ENCODE data around the gene SOX2. TPM values are rescaled to one million over a fixed set of nuclear protein-coding genes. Genes with fewer than 3 reads are reported as not detected.

The SOX2 gene
- total RNA-seq, 4 donors from 2014 or later: 0.57 to 0.67 TPM; not detected in 2

DNA sequence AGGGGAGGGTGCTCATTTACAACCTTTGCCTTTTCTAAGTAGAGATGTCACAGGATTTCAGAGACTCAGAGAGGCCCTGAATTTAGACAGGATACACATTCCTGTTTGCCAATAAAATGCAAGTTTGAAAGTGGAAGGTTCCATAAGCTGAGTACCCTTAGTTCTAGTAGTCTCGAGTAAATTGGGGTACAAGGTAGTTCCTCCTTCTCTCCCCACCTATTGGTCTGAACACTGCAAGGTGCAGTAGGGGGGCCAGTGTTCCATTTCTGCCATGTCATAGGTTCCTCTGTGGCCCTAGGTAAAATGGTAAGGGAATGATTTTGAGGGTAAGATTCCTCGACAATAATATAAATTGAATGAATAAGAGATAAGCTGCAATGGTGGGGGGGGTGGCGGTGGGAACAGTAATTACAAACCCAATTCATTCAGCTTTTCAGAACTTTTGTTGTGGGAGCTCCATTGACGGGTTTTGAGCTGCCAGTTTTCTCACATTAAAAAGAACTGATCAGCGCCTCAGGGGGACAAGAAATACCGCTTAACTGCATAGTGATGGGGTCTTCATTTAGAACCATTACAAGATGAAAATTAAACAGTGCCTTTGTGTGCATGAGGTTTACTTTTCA is 5.9 kb downstream of the SOX2 start:
- Histone ChIP-seq H3K9me3 (peaks cover 0 to 3% (median 0%) of the 10 kb centered on the region in 4 donors), H3K27me3 (peaks cover 0 to 68% of the 10 kb centered on the region in 2 donors), H3K4me3 (no peak overlapping the region), H3K36me3 (no peaks in the 10 kb centered on the region), H3K4me1 (peaks cover 0 to 5% (median 2%) of the 10 kb centered on the region in 4 donors), H3K27ac (no peak overlapping the region)
- DNase-seq: no peak
- TF ChIP-seq POLR2A (IDR thresholded peaks at IDR 0.05): no peak
- no peak for TF ChIP-seq CTCF (IDR thresholded peaks at IDR 0.05)

DNA sequence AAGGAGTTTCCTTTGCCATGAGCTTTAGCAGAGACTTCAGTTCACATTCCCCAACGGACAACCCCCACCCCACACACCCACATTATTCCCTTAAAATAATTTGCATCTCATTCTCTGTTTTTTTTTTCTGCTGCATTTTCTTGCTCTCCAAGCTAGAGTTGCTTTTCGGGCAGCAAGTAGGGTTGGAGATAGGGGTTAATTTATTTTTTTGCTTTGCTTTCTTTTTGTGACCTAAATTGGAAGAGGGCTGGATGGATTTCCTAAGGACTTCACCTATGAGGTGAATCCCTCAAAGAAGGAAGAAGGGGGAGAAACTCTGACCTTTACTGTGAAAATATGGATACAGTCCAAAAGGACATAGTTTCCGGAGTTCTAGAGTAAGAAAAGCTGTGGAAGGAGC is 6.6 kb downstream of the SOX2 start:
- no peak for DNase-seq
- Histone ChIP-seq H3K27me3 (peaks cover 0 to 68% of the 10 kb centered on the region in 2 donors), H3K9me3 (peaks cover 0 to 3% (median 0%) of the 10 kb centered on the region in 4 donors), H3K27ac (no peak overlapping the region), H3K4me1 (no peaks in the 10 kb centered on the region), H3K36me3 (no peaks in the 10 kb centered on the region), H3K4me3 (no peak overlapping the region)
- no peak for TF ChIP-seq CTCF (IDR thresholded peaks at IDR 0.05)
- TF ChIP-seq POLR2A (IDR thresholded peaks at IDR 0.05): no peak

DNA sequence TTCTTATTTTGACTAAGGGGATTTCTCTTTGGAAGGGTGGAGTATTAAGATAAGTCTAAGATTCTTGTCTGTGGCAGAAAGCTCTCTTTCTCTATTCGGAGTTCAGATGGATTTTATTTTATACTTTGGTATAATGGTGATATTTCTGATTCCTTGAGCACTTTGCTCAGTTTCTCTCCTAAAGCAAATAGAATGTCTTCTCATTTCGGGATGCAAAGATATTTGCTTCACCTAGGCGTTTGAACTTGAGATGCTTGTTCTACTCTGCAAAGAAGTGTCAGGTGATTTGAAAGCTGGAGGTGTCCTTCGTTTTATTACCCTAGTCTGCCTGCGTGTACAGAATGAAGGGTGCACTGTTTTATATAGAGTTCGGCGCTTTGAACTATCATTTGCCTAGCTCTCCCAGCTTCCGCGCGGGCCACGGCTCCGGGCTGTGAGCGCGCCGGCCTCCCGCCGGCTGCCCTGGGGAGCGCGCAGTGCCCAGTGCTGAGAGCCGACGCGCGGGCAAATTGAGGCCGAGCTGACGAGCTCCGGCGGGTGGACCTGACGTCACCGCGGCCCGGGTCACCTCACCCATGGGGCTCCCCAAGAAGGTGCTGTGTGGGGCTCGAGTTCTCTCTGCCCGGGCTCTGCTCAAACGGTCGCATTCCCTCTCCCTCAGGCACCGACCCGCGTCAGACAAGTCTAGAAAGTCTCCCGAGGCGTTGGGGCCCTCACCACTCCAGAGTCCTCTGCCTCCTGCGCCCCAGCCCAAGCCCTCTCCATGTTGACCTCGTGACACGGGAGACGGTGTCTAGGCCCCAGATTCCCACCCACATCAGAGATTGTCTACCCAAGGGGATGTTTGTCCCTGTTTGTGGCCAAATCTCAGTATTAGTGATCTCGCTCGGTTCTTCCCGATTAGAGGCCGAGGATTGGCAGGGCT is 7.5 kb downstream of the SOX2 start:
- no peaks in the 10 kb centered on the region for H3K36me3 ChIP-seq
- H3K4me3 ChIP-seq: no peak overlapping the region
- DNase-seq: no peak
- TF ChIP-seq CTCF (IDR thresholded peaks at IDR 0.05) (no peak), POLR2A (IDR thresholded peaks at IDR 0.05) (no peak)
- H3K27me3 ChIP-seq: peaks cover 0 to 70% of the 10 kb centered on the region in 2 donors
- H3K27ac ChIP-seq: no peak overlapping the region
- H3K9me3 ChIP-seq: peaks cover 0 to 7% (median 0%) of the 10 kb centered on the region in 4 donors
- H3K4me1 ChIP-seq: no peaks in the 10 kb centered on the region

GRCh38 chr3:181719991-181720680 is 8.4 kb downstream of the SOX2 start:
- TF ChIP-seq CTCF (IDR thresholded peaks at IDR 0.05): no peak
- no peak for TF ChIP-seq POLR2A (IDR thresholded peaks at IDR 0.05)
- Histone ChIP-seq H3K9me3 (peaks cover 0 to 7% (median 0%) of the 10 kb centered on the region in 4 donors), H3K27ac (no peak overlapping the region), H3K4me1 (no peaks in the 10 kb centered on the region), H3K4me3 (no peak overlapping the region), H3K36me3 (no peaks in the 10 kb centered on the region), H3K27me3 (peaks cover 0 to 68% of the 10 kb centered on the region in 2 donors)
- DNase-seq: no peak

GRCh38 chr3:181721046-181721875 is 9.5 kb downstream of the SOX2 start:
- H3K27ac ChIP-seq: no peak overlapping the region
- no peaks in the 10 kb centered on the region for H3K4me1 ChIP-seq
- no peak overlapping the region for H3K4me3 ChIP-seq
- H3K36me3 ChIP-seq: no peaks in the 10 kb centered on the region
- H3K27me3 ChIP-seq: peaks cover 0 to 74% of the 10 kb centered on the region in 2 donors
- no peak for DNase-seq
- TF ChIP-seq POLR2A (IDR thresholded peaks at IDR 0.05) (no peak), CTCF (IDR thresholded peaks at IDR 0.05) (no peak)
- peaks cover 0 to 7% (median 0%) of the 10 kb centered on the region in 4 donors for H3K9me3 ChIP-seq
